ENCODE data around the gene VPS13D.
"Not testable (repeated sequence)": the region's sequence is repeated elsewhere in the genome, so short reads cannot be mapped to it uniquely, and the experiment has no call there.

The VPS13D gene

GRCh38 chr1:12285496-12286143 lies 55.8 kb downstream of the VPS13D start:
- DNase-seq (ENCODE audit: low spot score) = no peak

GRCh38 chr1:12287869-12288268 lies 58.0 kb downstream of the VPS13D start:
- no peak for DNase-seq (ENCODE audit: low spot score)

DNA sequence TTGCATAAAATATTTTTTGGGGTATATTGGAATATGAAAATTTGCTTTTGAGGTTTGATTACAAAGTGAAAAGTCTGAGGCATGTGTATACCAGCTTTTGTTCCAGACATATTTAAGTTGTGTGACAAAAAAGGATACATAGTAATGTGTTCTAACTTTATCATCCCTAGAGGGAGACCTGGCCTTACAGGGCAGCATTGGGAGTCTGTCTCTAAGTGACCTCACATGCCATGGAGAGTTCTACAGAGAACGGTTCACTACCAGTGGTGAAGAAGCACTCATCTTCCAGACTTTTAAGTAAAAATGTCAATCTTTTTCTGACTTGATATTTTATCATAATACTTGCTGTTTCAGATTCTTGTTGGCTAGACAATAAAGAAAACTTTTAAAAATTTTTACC lies 61.0 kb downstream of the VPS13D start:
- DNase-seq (ENCODE audit: low spot score) = no peak

GRCh38 chr1:12293416-12293815 lies 63.6 kb downstream of the VPS13D start:
- DNase-seq (ENCODE audit: low spot score) = no peak

- no peak for DNase-seq (ENCODE audit: low spot score)
These were observed 64.2 kb downstream of the VPS13D start for GRCh38 chr1:12294076-12294475.

DNA sequence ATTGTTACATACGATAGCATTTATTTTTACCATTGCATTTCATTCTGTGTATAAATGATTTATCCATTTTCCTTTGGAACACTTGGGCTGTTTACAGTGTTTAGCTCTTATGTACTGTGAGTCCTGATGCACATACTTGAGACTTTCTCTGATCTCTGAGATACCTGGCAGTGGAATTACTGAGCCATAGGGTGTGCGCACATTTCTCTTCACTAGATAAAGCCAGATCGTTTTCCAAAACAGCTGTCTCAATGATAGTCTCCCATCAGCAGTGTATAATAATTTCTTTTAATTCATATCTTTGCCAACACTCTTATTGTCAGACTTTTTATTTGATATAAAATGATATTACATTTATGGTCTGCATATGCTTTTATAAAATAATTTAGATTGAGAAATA lies 66.2 kb downstream of the VPS13D start:
- DNase-seq (ENCODE audit: low spot score) = no peak

DNA sequence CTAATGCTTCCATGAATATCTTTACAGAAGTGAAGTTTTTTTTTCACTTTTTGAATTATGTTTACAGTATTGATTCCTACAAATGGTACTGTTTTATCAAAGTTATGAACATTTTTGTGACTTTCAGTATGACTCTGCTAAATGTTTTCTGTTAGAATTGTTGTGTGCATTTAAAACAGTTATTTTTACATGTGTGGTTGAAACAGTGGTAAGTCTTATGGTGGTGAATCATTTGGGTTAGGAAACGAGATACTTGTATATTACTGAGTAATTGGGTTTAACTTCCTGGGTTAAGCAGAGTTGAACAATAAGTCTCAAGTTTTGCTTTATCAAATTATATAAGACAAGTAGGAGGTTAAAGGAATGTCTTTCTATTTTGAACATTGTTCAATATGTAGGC lies 66.8 kb downstream of the VPS13D start:
- no peak for DNase-seq (ENCODE audit: low spot score)

DNA sequence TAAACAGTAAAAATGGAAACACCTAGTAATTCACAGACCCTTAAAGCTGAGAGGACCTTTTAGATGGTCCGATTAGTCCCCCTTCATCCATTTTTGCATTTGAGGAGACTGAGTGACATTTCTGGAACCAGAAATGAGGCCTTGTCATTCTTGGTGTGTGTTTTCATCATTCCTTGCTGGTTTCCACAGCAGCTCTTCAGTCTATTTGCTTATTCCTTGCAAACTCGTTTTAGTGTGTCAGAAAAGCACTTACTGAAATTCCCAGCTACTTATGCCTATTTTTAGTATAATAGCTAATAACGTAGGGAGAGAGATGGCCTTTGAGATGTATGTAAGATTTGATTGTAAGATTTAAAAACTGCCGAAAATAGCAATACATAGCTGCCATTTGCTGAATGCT lies 70.9 kb downstream of the VPS13D start:
- no peak for DNase-seq (ENCODE audit: low spot score)

DNA sequence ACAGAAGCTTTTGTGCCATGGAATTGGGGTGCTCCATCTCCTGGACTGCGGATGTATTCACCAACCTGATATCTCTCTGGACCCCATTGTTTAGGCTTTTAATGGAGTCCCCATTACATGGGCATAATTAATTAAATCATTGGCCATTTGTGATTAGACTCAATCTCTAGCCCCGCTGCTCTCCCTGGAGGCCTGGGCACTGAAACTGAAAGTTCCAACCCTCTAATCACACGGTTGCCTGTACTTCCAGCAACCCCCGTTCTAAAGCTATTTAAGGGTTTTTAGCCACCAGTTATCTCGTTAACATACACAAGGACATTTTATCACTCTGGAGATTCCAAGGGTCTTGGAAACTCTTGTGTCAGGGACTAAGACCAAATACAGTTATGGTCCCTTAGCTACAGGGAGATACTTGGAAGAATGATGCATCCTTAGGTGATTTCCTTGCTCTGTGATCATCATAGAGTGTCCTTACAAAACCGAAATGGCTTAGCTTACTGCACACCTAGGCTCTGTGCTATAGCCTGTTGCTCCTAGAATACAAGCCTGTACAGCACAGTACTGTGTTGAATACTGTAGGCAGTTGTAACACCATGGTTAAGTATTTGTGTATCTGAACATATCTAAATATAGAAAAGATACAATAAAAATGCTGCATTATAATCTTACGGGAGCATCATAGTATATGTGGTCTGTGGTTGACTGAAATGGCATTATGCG lies 71.8 kb downstream of the VPS13D start:
- no peak for DNase-seq (ENCODE audit: low spot score)

DNA sequence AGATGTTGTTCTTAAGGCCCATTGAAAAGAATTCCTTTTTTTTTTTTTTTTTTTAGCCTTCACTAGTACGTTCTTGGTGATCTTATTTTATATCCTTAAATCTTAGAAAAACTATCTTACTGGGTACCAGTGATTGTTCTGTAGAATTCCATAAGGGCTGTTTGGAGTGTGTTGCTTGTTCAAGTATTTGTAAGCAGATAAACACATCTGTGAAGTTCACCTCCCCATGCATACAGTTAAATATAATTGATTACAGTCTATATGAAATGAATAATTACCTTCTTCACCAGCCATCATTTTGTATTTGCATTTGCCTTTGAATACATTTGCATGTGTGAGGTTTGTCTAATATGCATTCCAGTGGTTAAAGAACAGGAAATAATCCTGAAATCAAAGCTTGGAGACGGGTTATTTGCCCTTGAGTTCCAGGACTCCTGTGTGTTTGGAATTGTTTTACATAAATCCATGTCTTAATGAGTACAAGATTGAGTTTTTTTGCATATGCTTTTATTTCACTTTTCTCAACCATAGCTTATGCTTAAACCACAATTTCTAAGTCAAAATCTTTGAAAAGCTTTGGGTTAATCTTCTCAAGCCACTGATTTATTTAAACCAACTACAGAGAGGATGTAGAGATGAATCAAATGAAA lies 73.1 kb downstream of the VPS13D start:
- no peak for DNase-seq (ENCODE audit: low spot score)

GRCh38 chr1:12305377-12305776 lies 75.5 kb downstream of the VPS13D start:
- no peak for DNase-seq (ENCODE audit: low spot score)

- DNase-seq (ENCODE audit: low spot score) = no peak
These were observed 80.2 kb downstream of the VPS13D start for GRCh38 chr1:12309783-12310742.

GRCh38 chr1:12314333-12314903 lies 84.6 kb downstream of the VPS13D start:
- no peak for DNase-seq (ENCODE audit: low spot score)

GRCh38 chr1:12315146-12315545 lies 85.3 kb downstream of the VPS13D start:
- no peak for DNase-seq (ENCODE audit: low spot score)

DNA sequence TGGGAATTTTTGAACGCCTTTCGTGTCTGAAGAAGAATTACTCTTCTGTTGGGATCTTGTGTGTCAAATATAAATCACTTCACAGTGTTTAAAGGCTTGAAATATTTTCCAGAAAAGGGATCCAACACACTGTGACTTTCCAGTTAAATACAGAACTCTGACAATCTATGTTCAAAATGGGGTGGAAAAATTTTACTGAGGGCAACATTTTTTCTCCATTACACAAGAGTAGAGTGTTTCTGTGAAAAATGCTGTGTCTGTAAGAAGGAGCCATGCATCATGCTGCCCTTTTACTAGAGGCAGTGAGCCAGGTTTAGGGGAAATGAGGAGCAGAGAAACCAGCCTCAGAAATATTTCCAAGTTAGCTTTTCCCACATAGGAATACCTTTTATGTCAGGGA lies 86.5 kb downstream of the VPS13D start:
- DNase-seq (ENCODE audit: low spot score) = no peak

DNA sequence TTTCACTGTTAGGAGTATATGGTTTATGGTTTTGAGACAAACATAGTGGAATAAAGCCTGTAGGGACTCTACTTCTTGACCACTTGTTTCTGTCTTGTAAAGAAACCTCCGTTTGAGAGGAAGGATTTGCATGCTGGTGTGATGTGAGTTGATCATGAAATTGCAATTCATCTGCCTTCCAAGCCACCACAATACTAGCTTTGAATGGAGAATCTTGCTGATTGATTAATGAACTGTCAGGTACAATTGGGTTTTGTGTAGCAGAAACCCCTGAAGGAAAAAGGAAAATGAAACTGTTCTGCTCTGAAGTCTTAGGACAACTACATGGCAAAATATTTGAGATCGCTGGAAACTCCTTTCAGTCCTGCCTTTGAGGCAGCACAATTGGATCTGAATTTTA lies 90.7 kb downstream of the VPS13D start:
- DNase-seq (ENCODE audit: low spot score) = no peak

DNA sequence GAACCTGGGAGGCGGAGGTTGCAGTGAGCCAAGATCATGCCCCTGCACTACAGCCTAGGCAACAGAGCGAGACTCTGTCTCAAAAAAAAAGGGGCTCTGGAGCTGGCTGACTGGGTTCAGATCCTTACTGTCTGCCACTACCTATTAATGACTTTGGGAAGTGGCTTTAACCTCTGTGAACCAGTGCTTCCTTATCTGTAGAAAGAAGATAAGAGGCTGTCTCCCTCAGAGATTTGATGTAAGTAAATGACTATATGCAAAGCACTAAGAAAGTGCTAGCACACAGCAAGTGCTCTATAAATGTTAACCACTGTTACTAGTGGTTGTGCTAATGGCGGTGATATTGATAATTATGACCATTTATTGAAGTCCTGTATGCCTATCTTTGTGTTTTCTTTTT lies 94.6 kb downstream of the VPS13D start:
- DNase-seq (ENCODE audit: low spot score) = no peak

DNA sequence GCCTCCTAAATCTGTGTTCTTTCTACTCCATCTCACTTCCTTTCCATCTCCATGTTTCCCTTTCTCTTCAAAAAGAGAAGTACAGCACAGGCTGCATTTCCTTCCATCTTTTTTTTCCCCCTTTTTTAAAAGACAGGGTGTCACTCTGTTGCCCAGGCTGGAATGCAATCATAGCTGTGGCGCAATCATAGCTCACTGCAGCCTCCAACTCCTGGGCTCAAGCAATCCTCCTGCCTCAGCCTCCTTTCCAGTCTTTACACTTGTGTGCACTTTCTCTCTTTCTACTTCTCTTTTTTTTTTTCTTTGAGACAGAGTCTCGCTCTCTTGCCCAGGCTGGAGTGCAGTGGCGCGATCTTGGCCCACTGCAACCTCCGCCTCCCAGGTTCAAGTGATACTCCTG lies 95.1 kb downstream of the VPS13D start:
- not testable (repeated sequence) for DNase-seq (ENCODE audit: low spot score)

DNA sequence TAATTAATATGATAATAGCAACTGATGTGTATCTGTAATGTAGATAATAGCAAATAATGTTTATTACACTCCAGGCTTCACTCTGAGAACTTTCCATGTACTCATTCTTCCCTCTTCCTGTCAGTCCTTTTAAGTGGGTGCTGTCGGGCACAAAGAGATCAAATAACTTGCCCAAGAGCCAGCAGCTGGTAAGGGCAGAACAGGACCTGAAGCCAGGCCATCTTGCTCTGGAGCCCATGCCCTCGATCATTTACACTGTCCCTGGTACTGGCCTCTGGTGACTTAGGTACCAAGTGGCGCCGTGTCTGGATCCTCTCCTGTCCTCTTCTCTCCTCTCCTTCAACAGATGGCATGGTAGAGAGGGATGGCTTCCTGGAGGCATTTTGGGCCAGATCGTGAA lies 97.2 kb downstream of the VPS13D start:
- DNase-seq (ENCODE audit: low spot score) = no peak

DNA sequence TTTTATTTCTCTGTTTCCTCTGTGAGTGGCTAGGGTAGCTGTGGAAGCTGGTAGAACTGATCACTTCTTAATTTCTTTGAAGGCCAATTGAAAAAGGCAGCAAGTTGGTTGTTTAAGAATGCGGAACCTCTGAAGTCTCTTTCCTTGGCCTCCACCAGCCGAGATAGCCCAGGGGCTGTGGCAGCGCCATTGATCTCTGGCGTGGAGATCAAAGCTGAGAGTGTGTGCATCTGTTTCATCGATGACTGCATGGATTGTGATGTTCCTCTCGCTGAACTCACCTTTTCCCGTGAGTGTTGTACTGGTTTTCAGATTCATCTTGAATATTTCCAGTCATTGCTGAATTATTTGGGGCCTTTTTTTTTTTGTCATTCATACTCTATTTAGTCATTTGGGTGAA lies 97.7 kb downstream of the VPS13D start:
- DNase-seq (ENCODE audit: low spot score) = no peak

- DNase-seq (ENCODE audit: low spot score) = no peak
These were observed 103.4 kb downstream of the VPS13D start for GRCh38 chr1:12333036-12333785.
